Activated CD4-positive, alpha-beta T cell treated with anti-CD3 and anti-CD28 coated beads, Interleukin-2, amount 10 ng/mL, durations not matched to agents 24 days and 14 days (primary cell): ENCODE measurements around the gene MRPS25. TPM values are rescaled to one million over a fixed set of nuclear protein-coding genes. Genes with fewer than 3 reads are reported as not detected.
"Not testable (repeated sequence)": the region's sequence is repeated elsewhere in the genome, so short reads cannot be mapped to it uniquely, and the experiment has no call there.

Source experiments
- DNase-seq: peaks from one replicate; pipeline ENCODE4 v3.0.0; 2022
- H3K27ac Mint-ChIP-seq: one replicate; pipeline ENCODE4 v1.8.0; 2022; ENCODE audit warnings: mild to moderate bottlenecking, mixed read lengths
- H3K27me3 Mint-ChIP-seq: one replicate; pipeline ENCODE4 v1.8.0; 2022; ENCODE audit warnings: mixed read lengths
- H3K36me3 Mint-ChIP-seq: one replicate; pipeline ENCODE4 v1.8.0; 2022; ENCODE audit warnings: low read depth, mild to moderate bottlenecking, mixed read lengths
- H3K4me1 Mint-ChIP-seq: one replicate; pipeline ENCODE4 v1.8.0; 2021; ENCODE audit warnings: mixed read lengths
- H3K4me3 Mint-ChIP-seq: one replicate; pipeline ENCODE4 v1.8.0; 2022; ENCODE audit warnings: mild to moderate bottlenecking, moderate library complexity, mixed read lengths
- H3K9me3 Mint-ChIP-seq: one replicate; pipeline ENCODE4 v1.8.0; 2021; ENCODE audit warnings: mixed read lengths
- intact Hi-C: fragments of 100-400 bp; cut with micrococcal nuclease; formaldehyde crosslinking; loops from one replicate; pipeline ENCODE4 v1.15.1; 2023
- total RNA-seq: library from RNA; stranded (reverse); gene quantifications from 2 replicates; pipeline ENCODE4 v1.2.3, GENCODE V29; 2022

The MRPS25 gene
- total RNA-seq, 1 donor from 2014 or later: 114 TPM

GRCh38 chr3:15014606-15015328, 50.3 kb downstream of the MRPS25 start:
- intact Hi-C loops: no loop called here
- no peak for DNase-seq
- H3K36me3 Mint-ChIP-seq: peaks cover 58% of the 10 kb centered on the region
- no peaks in the 10 kb centered on the region for H3K9me3 Mint-ChIP-seq
- H3K4me3 Mint-ChIP-seq: no peak overlapping the region
- peak overlapping the region; percentile 9 for H3K27ac Mint-ChIP-seq
- H3K27me3 Mint-ChIP-seq: no peaks in the 10 kb centered on the region
- peaks cover 5% of the 10 kb centered on the region for H3K4me1 Mint-ChIP-seq

- H3K4me1 Mint-ChIP-seq: peaks cover 5% of the 10 kb centered on the region
- no peak overlapping the region for H3K27ac Mint-ChIP-seq
- H3K36me3 Mint-ChIP-seq: peaks cover 46% of the 10 kb centered on the region
- H3K27me3 Mint-ChIP-seq: no peaks in the 10 kb centered on the region
- intact Hi-C loops: no loop called here
- no peak overlapping the region for H3K4me3 Mint-ChIP-seq
- H3K9me3 Mint-ChIP-seq: no peaks in the 10 kb centered on the region
- no peak for DNase-seq
Observed at GRCh38 chr3:15011174-15011573, 53.9 kb downstream of the MRPS25 start.

- Mint-ChIP-seq H3K36me3 (peaks cover 44% of the 10 kb centered on the region), H3K27me3 (no peaks in the 10 kb centered on the region), H3K4me1 (peaks cover 5% of the 10 kb centered on the region), H3K27ac (no peak overlapping the region), H3K9me3 (no peaks in the 10 kb centered on the region), H3K4me3 (no peak overlapping the region)
- no peak for DNase-seq
- intact Hi-C loops: no loop called here
Observed at GRCh38 chr3:15010664-15011063, 54.5 kb downstream of the MRPS25 start.

- DNase-seq: no peak
- Mint-ChIP-seq H3K4me1 (peaks cover 5% of the 10 kb centered on the region), H3K27me3 (no peaks in the 10 kb centered on the region), H3K9me3 (no peaks in the 10 kb centered on the region), H3K4me3 (no peak overlapping the region), H3K36me3 (peaks cover 38% of the 10 kb centered on the region), H3K27ac (no peak overlapping the region)
- intact Hi-C loops: no loop called here
Observed at GRCh38 chr3:15009167-15009566, 55.9 kb downstream of the MRPS25 start.

- H3K27me3 Mint-ChIP-seq: no peaks in the 10 kb centered on the region
- no peak overlapping the region for H3K4me3 Mint-ChIP-seq
- H3K36me3 Mint-ChIP-seq: peaks cover 35% of the 10 kb centered on the region
- H3K27ac Mint-ChIP-seq: no peak overlapping the region
- H3K9me3 Mint-ChIP-seq: no peaks in the 10 kb centered on the region
- peaks cover 6% of the 10 kb centered on the region for H3K4me1 Mint-ChIP-seq
- no peak for DNase-seq
- intact Hi-C loops: no loop called here
Observed at GRCh38 chr3:15007681-15008141, 57.4 kb downstream of the MRPS25 start.

- H3K27ac Mint-ChIP-seq, H3K9me3 Mint-ChIP-seq, H3K27me3 Mint-ChIP-seq, intact Hi-C loops, DNase-seq, H3K4me3 Mint-ChIP-seq: not testable (repeated sequence)
- Mint-ChIP-seq H3K36me3 (peaks cover 29% of the 10 kb centered on the region), H3K4me1 (peaks cover 13% of the 10 kb centered on the region)
Observed at GRCh38 chr3:14999182-14999581, 65.9 kb downstream of the MRPS25 start.

Other genes with a start within 250 kb of the MRPS25 start
- 0.14 TPM in 1 of 2 replicates, not detected in the other for gene FGD5, start 246.4 kb downstream of the MRPS25 start, total RNA-seq
- gene NR2C2, start 117.7 kb downstream of the MRPS25 start, total RNA-seq: 48.8 and 52.5 TPM in 2 replicates
- 13.2 and 15.0 TPM in 2 replicates for gene RBSN, start 33.8 kb upstream of the MRPS25 start, total RNA-seq
- 25.4 and 29.9 TPM in 2 replicates for gene CAPN7, start 140.9 kb upstream of the MRPS25 start, total RNA-seq